ENCODE measurements around the gene ATP2C1.

DNA sequence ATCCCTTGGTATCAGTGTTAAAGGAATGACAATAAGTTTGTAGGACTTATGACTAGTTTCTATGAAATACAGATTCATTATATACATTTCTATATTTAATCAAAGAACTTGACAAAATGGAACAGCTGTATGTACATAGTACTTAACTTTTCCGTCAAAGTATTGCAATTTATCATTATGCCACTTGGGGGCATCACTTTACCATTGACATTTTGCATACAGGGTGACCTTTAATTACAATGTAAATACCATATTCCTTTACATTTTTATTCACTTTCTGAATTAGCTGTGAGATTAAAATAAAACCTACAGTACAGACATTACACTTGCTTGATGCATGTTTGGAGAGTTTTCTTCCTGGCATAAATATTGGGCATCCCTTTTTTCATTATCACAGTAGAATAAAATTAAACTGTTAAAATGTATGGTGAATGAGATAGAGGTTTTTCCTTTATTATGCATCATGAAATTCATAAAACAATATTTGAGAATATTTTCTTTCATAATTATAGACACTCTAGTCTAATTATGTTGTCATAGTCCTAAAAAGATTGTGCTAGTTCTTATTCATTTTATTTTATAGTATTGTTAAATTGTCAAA, 139.7 kb downstream of the ATP2C1 start:
- TF ChIP-seq, protein P1, sequence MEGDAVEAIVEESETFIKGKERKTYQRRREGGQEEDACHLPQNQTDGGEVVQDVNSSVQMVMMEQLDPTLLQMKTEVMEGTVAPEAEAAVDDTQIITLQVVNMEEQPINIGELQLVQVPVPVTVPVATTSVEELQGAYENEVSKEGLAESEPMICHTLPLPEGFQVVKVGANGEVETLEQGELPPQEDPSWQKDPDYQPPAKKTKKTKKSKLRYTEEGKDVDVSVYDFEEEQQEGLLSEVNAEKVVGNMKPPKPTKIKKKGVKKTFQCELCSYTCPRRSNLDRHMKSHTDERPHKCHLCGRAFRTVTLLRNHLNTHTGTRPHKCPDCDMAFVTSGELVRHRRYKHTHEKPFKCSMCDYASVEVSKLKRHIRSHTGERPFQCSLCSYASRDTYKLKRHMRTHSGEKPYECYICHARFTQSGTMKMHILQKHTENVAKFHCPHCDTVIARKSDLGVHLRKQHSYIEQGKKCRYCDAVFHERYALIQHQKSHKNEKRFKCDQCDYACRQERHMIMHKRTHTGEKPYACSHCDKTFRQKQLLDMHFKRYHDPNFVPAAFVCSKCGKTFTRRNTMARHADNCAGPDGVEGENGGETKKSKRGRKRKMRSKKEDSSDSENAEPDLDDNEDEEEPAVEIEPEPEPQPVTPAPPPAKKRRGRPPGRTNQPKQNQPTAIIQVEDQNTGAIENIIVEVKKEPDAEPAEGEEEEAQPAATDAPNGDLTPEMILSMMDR (IDR thresholded peaks at IDR 0.05; ENCODE audit: extremely low read depth in 1 of 2, insufficient read depth in 1 of 2, low read depth in 1 of 2, low read length in 2 of 2), result peak; percentile 32
- TF ChIP-seq GATA2 (IDR thresholded peaks at IDR 0.05; ENCODE audit: insufficient read depth, insufficient read length, low read depth, low read length) (no peak), POLR2A (IDR thresholded peaks at IDR 0.05; ENCODE audit: low read depth, low read length) (no peak), FOS (IDR thresholded peaks at IDR 0.05; ENCODE audit: borderline replicate concordance, insufficient read depth, low read length) (no peak), EZH2 (IDR thresholded peaks at IDR 0.05; ENCODE audit: borderline replicate concordance, low read depth, low read length, severe bottlenecking) (no peak), POLR2AphosphoS5 (IDR thresholded peaks at IDR 0.05; ENCODE audit: insufficient read depth, low read depth, low read length) (no peak), MYC (IDR thresholded peaks at IDR 0.05; ENCODE audit: low read depth, low read length) (no peak)
- TF ChIP-seq, protein P2, sequence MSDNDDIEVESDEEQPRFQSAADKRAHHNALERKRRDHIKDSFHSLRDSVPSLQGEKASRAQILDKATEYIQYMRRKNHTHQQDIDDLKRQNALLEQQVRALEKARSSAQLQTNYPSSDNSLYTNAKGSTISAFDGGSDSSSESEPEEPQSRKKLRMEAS (IDR thresholded peaks at IDR 0.05; ENCODE audit: insufficient read depth, insufficient read length), result no peak

Measured in endothelial cell of umbilical vein (primary cell).